ENCODE results near the gene IFT80.

- TF ChIP-seq, protein P1, sequence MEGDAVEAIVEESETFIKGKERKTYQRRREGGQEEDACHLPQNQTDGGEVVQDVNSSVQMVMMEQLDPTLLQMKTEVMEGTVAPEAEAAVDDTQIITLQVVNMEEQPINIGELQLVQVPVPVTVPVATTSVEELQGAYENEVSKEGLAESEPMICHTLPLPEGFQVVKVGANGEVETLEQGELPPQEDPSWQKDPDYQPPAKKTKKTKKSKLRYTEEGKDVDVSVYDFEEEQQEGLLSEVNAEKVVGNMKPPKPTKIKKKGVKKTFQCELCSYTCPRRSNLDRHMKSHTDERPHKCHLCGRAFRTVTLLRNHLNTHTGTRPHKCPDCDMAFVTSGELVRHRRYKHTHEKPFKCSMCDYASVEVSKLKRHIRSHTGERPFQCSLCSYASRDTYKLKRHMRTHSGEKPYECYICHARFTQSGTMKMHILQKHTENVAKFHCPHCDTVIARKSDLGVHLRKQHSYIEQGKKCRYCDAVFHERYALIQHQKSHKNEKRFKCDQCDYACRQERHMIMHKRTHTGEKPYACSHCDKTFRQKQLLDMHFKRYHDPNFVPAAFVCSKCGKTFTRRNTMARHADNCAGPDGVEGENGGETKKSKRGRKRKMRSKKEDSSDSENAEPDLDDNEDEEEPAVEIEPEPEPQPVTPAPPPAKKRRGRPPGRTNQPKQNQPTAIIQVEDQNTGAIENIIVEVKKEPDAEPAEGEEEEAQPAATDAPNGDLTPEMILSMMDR (IDR thresholded peaks at IDR 0.05): no peak
- TF ChIP-seq POLR2A (IDR thresholded peaks at IDR 0.05): no peak
Observed at GRCh38 chr3:160314995-160315394, 84.0 kb downstream of the IFT80 start.
